22Rv1 (cell line): ENCODE results near the gene STK36.

Source experiments
- CTCF ChIP-seq: fragments of 450-650 bp; IDR thresholded peaks from 2 replicates; pipeline ENCODE4 v1.5.1; 2017; ENCODE audit warnings: mild to moderate bottlenecking
- ZFX ChIP-seq: fragments of 450-650 bp; IDR thresholded peaks from 2 replicates; pipeline ENCODE4 v1.6.1; 2017; ENCODE audit warnings: antibody characterized with exemption, borderline replicate concordance

- TF ChIP-seq CTCF (no peak), ZFX (no peak)
Measured at GRCh38 chr2:218710334-218710686, 38.4 kb downstream of the STK36 start.
